GM10248 (cell line): ENCODE measurements around the gene SCP2.

Source experiments
- CTCF ChIA-PET: fragments of 300-600 bp; sonication (Branson Sonifier 250); formaldehyde crosslinking; extraction: SDS; loops from one replicate; lab custom pipeline; 2021; ENCODE audit warnings: antibody characterized with exemption; lab: Yijun Ruan, JAX
- POLR2A ChIA-PET: fragments of 350-650 bp; sonication (Branson Sonifier 250); formaldehyde crosslinking; extraction: SDS; loops from one replicate; lab custom pipeline; 2020; ENCODE audit warnings: antibody characterized with exemption; lab: Yijun Ruan, JAX
- DNase-seq: peaks from one replicate; pipeline ENCODE4 v3.0.0; 2012; ENCODE audit errors: extremely low spot score
- TF ChIP-seq, protein P1 (sequence below): IDR thresholded peaks from 2 replicates; pipeline ENCODE4 v1.5.1; 2012; ENCODE audit warnings: mild to moderate bottlenecking, low read depth; ENCODE audit errors: extremely low read depth, missing control alignments, control extremely low read depth

The SCP2 gene, protein sequence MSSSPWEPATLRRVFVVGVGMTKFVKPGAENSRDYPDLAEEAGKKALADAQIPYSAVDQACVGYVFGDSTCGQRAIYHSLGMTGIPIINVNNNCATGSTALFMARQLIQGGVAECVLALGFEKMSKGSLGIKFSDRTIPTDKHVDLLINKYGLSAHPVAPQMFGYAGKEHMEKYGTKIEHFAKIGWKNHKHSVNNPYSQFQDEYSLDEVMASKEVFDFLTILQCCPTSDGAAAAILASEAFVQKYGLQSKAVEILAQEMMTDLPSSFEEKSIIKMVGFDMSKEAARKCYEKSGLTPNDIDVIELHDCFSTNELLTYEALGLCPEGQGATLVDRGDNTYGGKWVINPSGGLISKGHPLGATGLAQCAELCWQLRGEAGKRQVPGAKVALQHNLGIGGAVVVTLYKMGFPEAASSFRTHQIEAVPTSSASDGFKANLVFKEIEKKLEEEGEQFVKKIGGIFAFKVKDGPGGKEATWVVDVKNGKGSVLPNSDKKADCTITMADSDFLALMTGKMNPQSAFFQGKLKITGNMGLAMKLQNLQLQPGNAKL

DNA sequence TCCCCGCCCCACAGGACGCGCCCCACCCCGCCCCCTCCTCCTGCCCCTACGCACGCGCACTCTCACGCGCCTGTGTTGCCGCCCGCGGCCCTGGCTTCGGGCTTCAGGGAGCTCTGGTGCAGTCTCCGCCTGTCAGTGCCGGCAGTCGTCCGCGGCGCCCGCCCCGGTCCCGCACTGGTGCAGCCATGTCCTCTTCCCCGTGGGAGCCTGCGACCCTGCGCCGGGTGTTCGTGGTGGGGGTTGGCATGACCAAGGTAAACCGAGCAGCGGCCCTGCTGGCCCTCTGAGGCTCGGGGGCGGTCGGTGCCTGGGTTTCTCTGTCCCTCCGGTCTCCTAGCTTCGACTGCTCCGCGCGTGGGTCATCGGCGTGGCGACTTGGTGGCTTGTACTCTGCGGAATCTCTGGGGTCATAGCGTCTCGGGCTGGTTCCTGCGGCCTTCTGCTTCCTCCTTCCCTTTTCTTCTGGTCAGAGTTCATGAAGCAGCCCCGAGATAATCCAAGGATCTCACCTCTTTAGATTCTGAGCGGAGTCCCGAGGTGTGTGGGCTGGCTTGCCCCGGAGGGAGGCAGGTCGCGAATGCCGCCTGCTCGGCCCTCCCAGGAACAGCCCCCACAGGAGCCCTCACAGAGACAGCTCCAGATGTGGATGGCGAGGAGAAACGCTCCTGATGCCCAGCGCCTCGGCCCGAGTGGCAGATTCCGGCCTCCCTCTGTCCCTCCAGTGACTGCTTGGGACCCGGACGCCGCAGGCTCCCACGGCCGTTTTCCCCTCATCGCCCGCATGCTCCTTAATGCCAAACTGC, at the start of gene SCP2:
TSS of gene SCP2 (plus strand) at position 65 of the 803 bp plus-strand sequence. CDS start at position 186, 121 bp downstream.
- TF ChIP-seq, protein P1, sequence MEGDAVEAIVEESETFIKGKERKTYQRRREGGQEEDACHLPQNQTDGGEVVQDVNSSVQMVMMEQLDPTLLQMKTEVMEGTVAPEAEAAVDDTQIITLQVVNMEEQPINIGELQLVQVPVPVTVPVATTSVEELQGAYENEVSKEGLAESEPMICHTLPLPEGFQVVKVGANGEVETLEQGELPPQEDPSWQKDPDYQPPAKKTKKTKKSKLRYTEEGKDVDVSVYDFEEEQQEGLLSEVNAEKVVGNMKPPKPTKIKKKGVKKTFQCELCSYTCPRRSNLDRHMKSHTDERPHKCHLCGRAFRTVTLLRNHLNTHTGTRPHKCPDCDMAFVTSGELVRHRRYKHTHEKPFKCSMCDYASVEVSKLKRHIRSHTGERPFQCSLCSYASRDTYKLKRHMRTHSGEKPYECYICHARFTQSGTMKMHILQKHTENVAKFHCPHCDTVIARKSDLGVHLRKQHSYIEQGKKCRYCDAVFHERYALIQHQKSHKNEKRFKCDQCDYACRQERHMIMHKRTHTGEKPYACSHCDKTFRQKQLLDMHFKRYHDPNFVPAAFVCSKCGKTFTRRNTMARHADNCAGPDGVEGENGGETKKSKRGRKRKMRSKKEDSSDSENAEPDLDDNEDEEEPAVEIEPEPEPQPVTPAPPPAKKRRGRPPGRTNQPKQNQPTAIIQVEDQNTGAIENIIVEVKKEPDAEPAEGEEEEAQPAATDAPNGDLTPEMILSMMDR: no peak
- POLR2A ChIA-PET: no interaction called here
- CTCF ChIA-PET: interaction anchor here (1.0 to 1.3 kb wide), 3 partner anchors 20 to 198 kb away, joined by 3 to 4 read pairs (median 3); no protein-coding TSS in a partner anchor
- peak; percentile 91 for DNase-seq

DNA sequence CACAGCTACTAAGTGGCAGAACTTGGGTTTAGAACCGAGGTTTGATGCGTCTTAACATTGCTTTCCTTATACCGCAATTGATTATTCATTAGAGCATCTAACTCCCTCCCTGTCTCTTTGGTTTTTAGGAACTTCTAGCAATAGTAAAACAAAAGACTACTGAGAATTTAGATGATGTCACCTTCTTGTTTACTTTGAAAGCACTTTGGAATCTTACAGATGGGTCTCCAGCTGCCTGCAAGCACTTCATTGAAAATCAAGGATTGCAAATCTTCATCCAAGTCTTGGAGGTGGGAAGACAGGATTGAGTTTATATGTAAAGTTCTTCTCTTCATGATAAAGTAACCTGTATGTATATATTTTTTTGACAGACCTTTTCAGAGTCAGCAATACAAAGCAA, 49.5 kb upstream of the SCP2 start:
- TF ChIP-seq, protein P1: no peak
- ChIA-PET POLR2A (no interaction called here), CTCF (interaction anchor here (0.7 to 1.8 kb wide), 3 partner anchors 10 to 44 kb away, joined by 3 to 5 read pairs (median 3); partner anchors contain the start of gene ECHDC2)
- DNase-seq: no peak

DNA sequence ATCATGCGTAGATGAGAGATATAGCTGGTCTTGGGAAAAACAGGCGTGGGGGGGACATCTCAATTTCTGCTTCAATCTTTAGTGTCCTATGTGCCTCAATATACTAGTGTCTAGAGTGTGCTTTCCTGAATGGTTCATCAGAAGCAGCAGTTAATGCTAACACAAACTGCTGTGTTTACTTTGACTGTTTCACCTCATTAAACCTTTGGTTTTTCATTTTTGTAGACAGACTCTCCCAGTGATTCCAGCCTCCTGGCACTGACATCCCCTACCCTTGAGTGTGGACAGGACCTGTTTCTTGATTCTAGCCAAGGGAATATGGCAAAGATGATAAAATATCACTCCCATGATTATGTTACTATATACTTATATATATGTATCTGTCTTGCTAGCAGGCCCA, 46.9 kb upstream of the SCP2 start:
- DNase-seq: no peak
- ChIA-PET POLR2A (no interaction called here), CTCF (no interaction called here)
- TF ChIP-seq, protein P1: no peak

DNA sequence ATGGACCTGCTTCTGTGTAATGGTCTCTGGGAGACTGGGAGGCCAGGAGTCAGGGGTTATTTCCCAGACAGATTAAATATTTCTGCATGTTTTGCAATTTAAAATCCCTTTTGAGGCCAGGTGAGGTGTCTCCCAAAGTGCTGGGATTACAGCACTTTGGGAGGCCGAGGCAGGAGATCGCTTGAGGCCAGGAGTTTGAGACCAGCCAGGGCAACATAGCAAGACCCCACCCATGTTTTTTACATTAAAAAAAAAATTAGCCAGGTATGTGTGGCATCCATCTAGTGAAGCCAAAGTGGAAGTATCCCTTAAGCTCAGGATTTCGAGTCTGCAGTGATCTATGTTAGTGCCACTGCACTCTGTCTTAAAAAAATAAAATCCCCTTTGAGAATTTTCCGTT, 39.6 kb upstream of the SCP2 start:
- CTCF ChIA-PET: interaction anchor here (0.9 to 1.0 kb wide), 3 partner anchors 10 to 20 kb away, joined by 3 read pairs; no protein-coding TSS in a partner anchor
- POLR2A ChIA-PET: no interaction called here
- no peak for DNase-seq
- TF ChIP-seq, protein P1: no peak

DNA sequence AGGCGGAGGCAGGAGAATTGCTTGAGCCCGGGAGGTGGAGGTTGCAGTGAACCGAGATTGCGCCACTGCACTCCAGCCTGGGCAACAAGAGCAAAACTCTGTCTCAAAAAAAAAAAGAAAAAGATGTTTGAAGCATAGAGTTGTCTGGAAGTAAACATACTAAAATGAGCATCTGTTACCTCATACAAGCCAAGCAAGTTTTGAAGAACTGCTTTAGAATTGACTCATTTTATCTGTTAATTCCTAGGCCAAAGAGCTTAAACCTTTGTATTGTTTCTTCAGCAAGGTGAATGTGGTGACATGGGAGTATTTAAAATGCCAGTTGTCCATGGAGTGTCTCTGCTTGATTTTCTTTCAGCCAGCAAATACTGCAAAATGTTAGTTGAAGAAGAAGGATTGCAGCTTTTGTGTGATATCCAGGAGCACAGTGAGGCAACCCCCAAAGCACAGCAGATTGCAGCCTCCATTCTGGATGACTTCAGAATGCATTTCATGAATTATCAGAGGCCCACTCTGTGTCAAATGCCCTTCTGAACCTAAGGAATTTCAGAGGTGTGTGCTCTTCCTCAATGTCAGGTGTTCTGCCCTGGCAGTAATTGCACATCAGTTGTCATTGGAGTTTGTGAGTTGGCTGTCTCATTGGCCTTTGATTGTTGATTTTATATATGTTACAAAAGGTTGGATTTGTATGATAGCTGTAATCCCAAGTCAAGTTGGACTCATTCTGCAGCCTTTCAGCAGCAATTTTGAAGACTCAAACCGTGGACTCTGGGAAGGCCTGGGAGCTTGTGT, 34.5 kb upstream of the SCP2 start:
- CTCF ChIA-PET: interaction anchor here (1.0 to 3.3 kb wide), 5 partner anchors 8 to 29 kb away, joined by 3 to 14 read pairs (median 3); partner anchors contain the start of gene ECHDC2
- TF ChIP-seq, protein P1: no peak
- no peak for DNase-seq
- POLR2A ChIA-PET: no interaction called here
